ENCODE data around the gene MOGAT3.

The MOGAT3 gene

DNA sequence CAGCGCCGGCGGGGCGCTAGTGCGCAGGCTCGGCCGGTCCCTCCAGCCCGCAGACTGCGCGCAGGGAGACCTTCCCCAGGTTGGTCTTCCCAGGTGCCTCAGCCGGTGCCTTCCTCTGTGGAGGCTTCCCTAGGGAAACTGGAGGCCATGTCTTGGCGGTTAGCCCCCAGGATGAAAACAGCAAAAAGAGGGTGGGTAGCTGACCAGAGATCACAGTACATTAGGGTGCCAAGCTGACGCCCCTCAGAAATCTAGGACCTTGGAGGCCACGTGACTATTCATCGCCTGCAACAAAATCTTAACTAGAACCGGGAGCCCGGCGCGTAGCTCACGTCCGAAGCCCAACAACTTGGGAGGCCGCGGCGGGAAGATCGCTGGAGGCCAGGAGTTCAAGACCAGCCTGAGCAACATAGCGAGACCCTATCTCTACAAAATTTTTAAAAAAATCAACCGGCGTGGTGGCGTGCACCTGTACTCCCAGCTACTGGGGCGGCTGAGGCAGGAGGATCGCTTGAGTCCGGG lies 44.4 kb upstream of the MOGAT3 start:
- Histone ChIP-seq H3K79me2 (ENCODE audit: control insufficient read depth, low read length) (peaks cover 84% of the 10 kb centered on the region), H3F3A (ENCODE audit: control insufficient read depth, insufficient read depth) (peaks cover 11% of the 10 kb centered on the region), H3K27ac (ENCODE audit: low read depth, low read length) (0 out of 2 replicates have a peak overlapping the region, but pooled peaks have one; percentile 61), H3K36me3 (ENCODE audit: control insufficient read depth, low read length) (peaks cover 56% of the 10 kb centered on the region), H3K9me3 (ENCODE audit: control insufficient read depth, insufficient read depth, low read length) (no peaks in the 10 kb centered on the region), H4K20me1 (ENCODE audit: control insufficient read depth, insufficient read depth, low read depth, low read length) (peaks cover 7% of the 10 kb centered on the region; the same call in 1 of the 2 replicates), H3K27me3 (ENCODE audit: control insufficient read depth, low read length) (no peaks in the 10 kb centered on the region), H3K4me1 (ENCODE audit: control insufficient read depth, low read length) (peaks cover 24% of the 10 kb centered on the region), H3K4me3 (ENCODE audit: low read length) (peak overlapping the region; percentile 90), H3K4me2 (ENCODE audit: low read length) (peak overlapping the region; percentile 98), H3K9me2 (replicated peaks; ENCODE audit: control insufficient read depth, low read length) (no peaks in the 10 kb centered on the region)
- TF ChIP-seq, protein P1, sequence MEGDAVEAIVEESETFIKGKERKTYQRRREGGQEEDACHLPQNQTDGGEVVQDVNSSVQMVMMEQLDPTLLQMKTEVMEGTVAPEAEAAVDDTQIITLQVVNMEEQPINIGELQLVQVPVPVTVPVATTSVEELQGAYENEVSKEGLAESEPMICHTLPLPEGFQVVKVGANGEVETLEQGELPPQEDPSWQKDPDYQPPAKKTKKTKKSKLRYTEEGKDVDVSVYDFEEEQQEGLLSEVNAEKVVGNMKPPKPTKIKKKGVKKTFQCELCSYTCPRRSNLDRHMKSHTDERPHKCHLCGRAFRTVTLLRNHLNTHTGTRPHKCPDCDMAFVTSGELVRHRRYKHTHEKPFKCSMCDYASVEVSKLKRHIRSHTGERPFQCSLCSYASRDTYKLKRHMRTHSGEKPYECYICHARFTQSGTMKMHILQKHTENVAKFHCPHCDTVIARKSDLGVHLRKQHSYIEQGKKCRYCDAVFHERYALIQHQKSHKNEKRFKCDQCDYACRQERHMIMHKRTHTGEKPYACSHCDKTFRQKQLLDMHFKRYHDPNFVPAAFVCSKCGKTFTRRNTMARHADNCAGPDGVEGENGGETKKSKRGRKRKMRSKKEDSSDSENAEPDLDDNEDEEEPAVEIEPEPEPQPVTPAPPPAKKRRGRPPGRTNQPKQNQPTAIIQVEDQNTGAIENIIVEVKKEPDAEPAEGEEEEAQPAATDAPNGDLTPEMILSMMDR (IDR thresholded peaks at IDR 0.05; ENCODE audit: low read depth, low read length, poor library complexity, severe bottlenecking) = no peak
- no peak for TF ChIP-seq EZH2phosphoT487 (IDR thresholded peaks at IDR 0.05; ENCODE audit: borderline replicate concordance, low read length)

DNA sequence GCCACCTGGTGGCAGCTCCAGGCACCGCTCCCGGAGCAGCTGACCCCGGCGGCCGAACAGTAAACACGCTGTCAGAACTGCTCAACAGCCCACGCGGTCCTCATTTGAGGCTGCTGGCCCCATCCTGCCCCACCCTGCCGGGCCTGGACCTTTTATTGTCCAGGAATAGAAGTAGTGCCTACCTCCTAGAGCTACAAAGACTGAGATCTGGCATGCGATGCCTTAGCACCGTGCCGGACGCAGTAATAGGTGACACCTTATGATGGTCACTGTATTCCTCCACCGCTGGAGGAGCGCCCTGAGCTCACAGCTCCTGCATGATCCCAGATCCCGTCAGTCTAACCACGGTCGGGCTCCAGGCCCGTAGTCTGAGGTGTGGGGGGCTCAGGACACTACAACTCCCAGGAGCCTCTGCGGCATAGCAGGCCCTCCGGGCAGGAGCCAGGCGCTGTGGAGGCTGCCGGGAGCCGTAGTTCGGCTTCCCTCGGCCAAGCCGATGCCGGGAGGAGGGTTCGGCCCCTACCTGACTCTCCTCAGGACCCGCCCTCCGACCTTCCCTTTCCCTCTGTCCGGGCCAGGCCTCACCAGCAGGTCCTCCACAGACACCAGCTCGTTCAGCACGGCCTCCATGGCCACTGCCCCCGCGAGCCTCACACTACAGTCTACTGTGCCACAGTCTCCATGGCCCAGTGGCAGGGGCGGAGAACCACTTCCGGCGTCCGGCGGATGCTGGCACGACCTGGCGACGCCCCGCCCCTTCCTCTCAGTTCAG lies 43.7 kb upstream of the MOGAT3 start, which contains the start of gene FIS1:
FIS1 (minus strand) TSS at position 707 of the 772 bp plus-strand sequence; CDS start at position 630, 77 bp downstream.
- H3K9me2 ChIP-seq (replicated peaks; ENCODE audit: control insufficient read depth, low read length) = no peaks in the 10 kb centered on the region
- H3K4me2 ChIP-seq (ENCODE audit: low read length) = peak within 1 kb of the TSS; percentile 98
- peaks cover 20% of the 10 kb centered on the region for H3K4me1 ChIP-seq (ENCODE audit: control insufficient read depth, low read length)
- peaks cover 11% of the 10 kb centered on the region for H3F3A ChIP-seq (ENCODE audit: control insufficient read depth, insufficient read depth)
- H3K4me3 ChIP-seq (ENCODE audit: low read length) = peak within 1 kb of the TSS; percentile 90
- H3K27me3 ChIP-seq (ENCODE audit: control insufficient read depth, low read length) = no peaks in the 10 kb centered on the region
- peaks cover 7% of the 10 kb centered on the region; the same call in 1 of the 2 replicates for H4K20me1 ChIP-seq (ENCODE audit: control insufficient read depth, insufficient read depth, low read depth, low read length)
- H3K9me3 ChIP-seq (ENCODE audit: control insufficient read depth, insufficient read depth, low read length) = no peaks in the 10 kb centered on the region
- TF ChIP-seq, protein P1 (IDR thresholded peaks at IDR 0.05; ENCODE audit: low read depth, low read length, poor library complexity, severe bottlenecking) = peak; percentile 98
- no peak for TF ChIP-seq EZH2phosphoT487 (IDR thresholded peaks at IDR 0.05; ENCODE audit: borderline replicate concordance, low read length)
- H3K36me3 ChIP-seq (ENCODE audit: control insufficient read depth, low read length) = peaks cover 57% of the 10 kb centered on the region
- peaks cover 78% of the 10 kb centered on the region for H3K79me2 ChIP-seq (ENCODE audit: control insufficient read depth, low read length)
- H3K27ac ChIP-seq (ENCODE audit: low read depth, low read length) = peak within 1 kb of the TSS; percentile 61

DNA sequence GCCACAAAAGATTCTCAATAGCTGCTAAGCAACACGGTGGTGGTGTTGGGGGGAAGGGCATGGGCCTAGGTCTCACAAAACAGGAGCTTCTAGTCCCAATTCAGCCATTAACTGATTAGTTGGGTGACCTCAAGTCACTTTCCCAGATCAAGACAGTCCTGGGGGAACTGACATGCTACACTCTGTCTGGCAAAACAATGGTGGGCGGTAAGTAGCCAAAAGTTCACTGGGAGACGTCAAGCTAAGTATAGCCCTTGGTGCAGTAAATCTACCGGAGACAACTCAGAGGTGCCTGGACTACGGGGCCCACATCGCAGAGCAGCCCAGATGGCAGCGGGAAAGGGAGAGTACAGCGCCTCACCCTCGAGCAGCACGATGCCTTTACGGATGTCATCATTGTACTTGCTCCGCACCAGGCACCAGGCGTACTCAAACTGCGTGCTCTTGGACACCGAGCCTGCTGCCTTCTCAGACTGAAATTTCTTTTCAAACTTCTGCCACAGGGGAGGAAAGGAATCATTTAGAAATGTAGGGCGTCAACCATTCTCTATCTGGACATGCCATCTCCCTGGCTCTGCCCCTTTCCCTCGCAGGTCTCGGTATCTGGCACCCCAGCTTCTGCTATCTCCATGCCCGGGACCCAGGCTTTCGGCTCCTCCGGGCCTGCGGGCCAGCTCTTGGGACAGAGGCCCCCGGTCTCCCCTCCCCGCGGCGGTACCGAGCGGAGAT lies 43.0 kb upstream of the MOGAT3 start:
- H3K4me2 ChIP-seq (ENCODE audit: low read length) = peak overlapping the region; percentile 98
- peaks cover 11% of the 10 kb centered on the region for H3F3A ChIP-seq (ENCODE audit: control insufficient read depth, insufficient read depth)
- H4K20me1 ChIP-seq (ENCODE audit: control insufficient read depth, insufficient read depth, low read depth, low read length) = peaks cover 7% of the 10 kb centered on the region; the same call in 1 of the 2 replicates
- H3K27me3 ChIP-seq (ENCODE audit: control insufficient read depth, low read length) = no peaks in the 10 kb centered on the region
- H3K9me3 ChIP-seq (ENCODE audit: control insufficient read depth, insufficient read depth, low read length) = no peaks in the 10 kb centered on the region
- no peaks in the 10 kb centered on the region for H3K9me2 ChIP-seq (replicated peaks; ENCODE audit: control insufficient read depth, low read length)
- TF ChIP-seq EZH2phosphoT487 (IDR thresholded peaks at IDR 0.05; ENCODE audit: borderline replicate concordance, low read length) = no peak
- TF ChIP-seq, protein P1 (IDR thresholded peaks at IDR 0.05; ENCODE audit: low read depth, low read length, poor library complexity, severe bottlenecking) = no peak
- peaks cover 54% of the 10 kb centered on the region for H3K36me3 ChIP-seq (ENCODE audit: control insufficient read depth, low read length)
- peaks cover 20% of the 10 kb centered on the region for H3K4me1 ChIP-seq (ENCODE audit: control insufficient read depth, low read length)
- H3K79me2 ChIP-seq (ENCODE audit: control insufficient read depth, low read length) = peaks cover 70% of the 10 kb centered on the region
- H3K27ac ChIP-seq (ENCODE audit: low read depth, low read length) = peak overlapping the region; percentile 61
- H3K4me3 ChIP-seq (ENCODE audit: low read length) = peak overlapping the region; percentile 90

All from DOHH2 (cell line).